IMR-90 (cell line): Measurements from ENCODE around the gene RYR1. TPM values are rescaled to one million over a fixed set of nuclear protein-coding genes. Genes with fewer than 3 reads are reported as not detected.

Experiments used
- ATAC-seq: fragments of 200-7000 bp; cut with Tn5 transposase; 2 replicates; pipeline ENCODE4 v1.9.1; 2020; ENCODE audit warnings: low read depth, mild to moderate bottlenecking, moderate library complexity
- BruUV-seq: library from RNA; stranded (reverse); fragments of 400-500 nt; replicated peaks from 2 replicates; lab custom pipeline; 2021; lab: Mats Ljungman, UMichigan
- CTCF ChIA-PET: fragments of 300-600 bp; formaldehyde crosslinking; extraction: SDS; loops from one replicate; lab custom pipeline; 2021; ENCODE audit warnings: antibody characterized with exemption; lab: Yijun Ruan, JAX
- POLR2A ChIA-PET: fragments of 300-600 bp; sonication (Branson Sonifier 250); formaldehyde crosslinking; loops from one replicate; lab custom pipeline; 2022; ENCODE audit warnings: antibody characterized with exemption; ENCODE audit not compliant: unreplicated experiment; lab: Charles Lee
- DNase-seq: peaks from one replicate; pipeline ENCODE4 v3.0.0; 2013
- H2AFZ ChIP-seq: replicated peaks from 2 replicates; pipeline ENCODE3; 2013; ENCODE audit warnings: low read length, mild to moderate bottlenecking; ENCODE audit not compliant: poor library complexity
- H2AK5ac ChIP-seq: 2 replicates; pipeline ENCODE4 v1.6.1; 2013; ENCODE audit warnings: low read depth, low read length, inconsistent platforms
- H2AK9ac ChIP-seq: replicated peaks from 2 replicates; pipeline ENCODE3; 2013; ENCODE audit warnings: mild to moderate bottlenecking, low read depth, low read length, moderate library complexity; ENCODE audit not compliant: poor library complexity
- H2BK120ac ChIP-seq: 2 replicates; pipeline ENCODE4 v1.6.1; 2013; ENCODE audit warnings: low read depth, low read length, inconsistent platforms
- H2BK15ac ChIP-seq: 3 replicates; pipeline ENCODE4 v1.6.1; 2013; ENCODE audit warnings: low read depth, low read length, inconsistent platforms
- H2BK20ac ChIP-seq: 2 replicates; pipeline ENCODE4 v1.6.1; 2013; ENCODE audit warnings: low read depth, mild to moderate bottlenecking, inconsistent platforms, low read length, moderate library complexity
- H2BK5ac ChIP-seq: 2 replicates; pipeline ENCODE4 v1.6.1; 2013; ENCODE audit warnings: mild to moderate bottlenecking, low read depth, low read length, inconsistent platforms; ENCODE audit not compliant: poor library complexity, severe bottlenecking
- H3K14ac ChIP-seq: replicated peaks from 2 replicates; pipeline ENCODE4 v1.6.1; 2013; ENCODE audit warnings: low read depth, low read length, inconsistent platforms
- H3K18ac ChIP-seq: 2 replicates; pipeline ENCODE4 v1.6.1; 2013; ENCODE audit warnings: low read depth, low read length, control low read depth
- H3K23ac ChIP-seq: 2 replicates; pipeline ENCODE4 v1.6.1; 2013; ENCODE audit warnings: low read depth, low read length, inconsistent platforms
- H3K27ac ChIP-seq: 2 replicates; pipeline ENCODE4 v1.5.1; 2013; ENCODE audit warnings: mild to moderate bottlenecking, control low read depth, low read length; ENCODE audit not compliant: insufficient read depth
- H3K27me3 ChIP-seq: 2 replicates; pipeline ENCODE4 v1.6.1; 2013; ENCODE audit warnings: low read length; ENCODE audit not compliant: control insufficient read depth, insufficient read depth
- H3K36me3 ChIP-seq: 2 replicates; pipeline ENCODE4 v1.6.1; 2013; ENCODE audit warnings: low read length, mixed read lengths; ENCODE audit not compliant: control insufficient read depth, insufficient read depth
- H3K4ac ChIP-seq: 2 replicates; pipeline ENCODE4 v1.6.1; 2013; ENCODE audit warnings: low read depth, low read length, inconsistent platforms
- H3K4me1 ChIP-seq: 2 replicates; pipeline ENCODE4 v1.6.1; 2013; ENCODE audit warnings: low read length, mixed read lengths; ENCODE audit not compliant: control insufficient read depth, insufficient read depth
- H3K4me2 ChIP-seq: 2 replicates; pipeline ENCODE4 v1.6.1; 2013; ENCODE audit warnings: low read depth, mild to moderate bottlenecking, control low read depth, low read length, moderate library complexity
- H3K4me3 ChIP-seq: 2 replicates; pipeline ENCODE4 v1.5.1; 2013; ENCODE audit warnings: low read depth, mild to moderate bottlenecking, control low read depth, low read length, moderate library complexity; ENCODE audit not compliant: insufficient read depth
- H3K56ac ChIP-seq: 2 replicates; pipeline ENCODE4 v1.6.1; 2013; ENCODE audit warnings: low read length, inconsistent platforms; ENCODE audit not compliant: insufficient read depth; ENCODE audit errors: extremely low read depth
- H3K79me1 ChIP-seq, 2 experiments: 2 replicates each; pipeline ENCODE4 v1.6.1; 2013; ENCODE audit warnings: low read length in 2 of 2, inconsistent platforms in 1 of 2, low read depth in 1 of 2
- H3K9ac ChIP-seq: 2 replicates; pipeline ENCODE4 v1.6.1; 2013; ENCODE audit warnings: low read depth, low read length, control low read depth
- H3K9me1 ChIP-seq: 2 replicates; pipeline ENCODE4 v1.6.1; 2013; ENCODE audit warnings: low read length, inconsistent platforms; ENCODE audit not compliant: insufficient read depth
- H3K9me3 ChIP-seq: 2 replicates; pipeline ENCODE4 v1.6.1; 2013; ENCODE audit warnings: low read length; ENCODE audit not compliant: control insufficient read depth, insufficient read depth
- H4K20me1 ChIP-seq: 2 replicates; pipeline ENCODE4 v1.6.1; 2013; ENCODE audit warnings: low read length, inconsistent platforms; ENCODE audit not compliant: insufficient read depth
- H4K5ac ChIP-seq: 2 replicates; pipeline ENCODE4 v1.6.1; 2013; ENCODE audit warnings: mild to moderate bottlenecking, low read depth, low read length, control low read depth
- H4K8ac ChIP-seq, 2 experiments: 2 replicates each; pipeline ENCODE4 v1.6.1; 2013; ENCODE audit warnings: low read depth in 2 of 2, low read length in 2 of 2, control low read depth in 1 of 2, inconsistent platforms in 1 of 2
- H4K91ac ChIP-seq: 2 replicates; pipeline ENCODE4 v1.6.1; 2013; ENCODE audit warnings: low read depth, low read length, inconsistent platforms; ENCODE audit not compliant: insufficient read depth
- CEBPB ChIP-seq: IDR thresholded peaks from 2 replicates; pipeline ENCODE4 v1.6.1; 2012; ENCODE audit warnings: low read depth, low read length, improper control_type of control experiment
- ELK1 ChIP-seq: fragments of 150-350 bp; IDR thresholded peaks from 2 replicates; pipeline ENCODE4 v1.6.1; 2016; ENCODE audit warnings: low read depth, mild to moderate bottlenecking, low read length, moderate library complexity, borderline replicate concordance
- MXI1 ChIP-seq: IDR thresholded peaks from 2 replicates; pipeline ENCODE4 v1.6.1; 2012; ENCODE audit warnings: low read depth, mild to moderate bottlenecking, low read length, moderate library complexity, borderline replicate concordance
- NFE2L2 ChIP-seq: fragments of 150-350 bp; IDR thresholded peaks from 2 replicates; pipeline ENCODE4 v1.6.1; 2016; ENCODE audit warnings: low read depth, mild to moderate bottlenecking, low read length
- SMC3 ChIP-seq: fragments of 150-350 bp; IDR thresholded peaks from 2 replicates; pipeline ENCODE4 v1.6.1; 2016; ENCODE audit warnings: low read depth, mild to moderate bottlenecking, antibody characterized with exemption, low read length, moderate library complexity
- WGBS, 2 experiments: methylation state at CpG; one replicate each; pipeline versions ENCODE4 v1.1.5 to v1.1.7; 2013; ENCODE audit warnings: missing lambda C conversion rate in 2 of 2; ENCODE audit not compliant: insufficient read length in 1 of 2; ENCODE audit errors: extremely low coverage in 2 of 2; 5-methylcytosine and 5-hydroxymethylcytosine counted together
- dilution Hi-C: fragments of 300-500 bp; cut with HindIII; formaldehyde crosslinking; loops from one replicate; pipeline ENCODE4 v1.14.3; 2018; ENCODE audit warnings: low sequenced_read_pairs; ENCODE audit not compliant: unreplicated experiment
- in situ Hi-C: fragments of 300-500 bp; cut with MboI; formaldehyde crosslinking; loops from 3 replicates; pipeline ENCODE4 v1.14.3; 2019; ENCODE audit warnings: low sequenced_read_pairs, inconsistent platforms, mixed read lengths
- intact Hi-C: fragments of 100-400 bp; cut with micrococcal nuclease; formaldehyde crosslinking; loops from 2 replicates; pipeline ENCODE4 v1.10.0; 2022
- polyA plus RNA-seq, 3 experiments: library from polyadenylated mRNA; depleted of rRNA; stranded (reverse); fragments of >200 nt; gene quantifications; 2 replicates each; pipeline ENCODE4 v1.2.3, GENCODE V29; 2012; ENCODE audit warnings: low replicate concordance in 1 of 3
- total RNA-seq: library from RNA; depleted of rRNA; stranded (reverse); fragments of >200 nt; gene quantifications from 2 replicates; pipeline ENCODE4 v1.2.3, GENCODE V29; 2012
- TF ChIP-seq, protein P1 (sequence below): conservative IDR thresholded peaks from 2 replicates; pipeline ENCODE4 v1.5.1; 2012; ENCODE audit warnings: mild to moderate bottlenecking, low read depth, low read length, improper control_type of control experiment

Gene RYR1
- total and polyA plus RNA-seq, 2 of the 4 experiments (the other 2 are of a cell fraction): not detected

DNA sequence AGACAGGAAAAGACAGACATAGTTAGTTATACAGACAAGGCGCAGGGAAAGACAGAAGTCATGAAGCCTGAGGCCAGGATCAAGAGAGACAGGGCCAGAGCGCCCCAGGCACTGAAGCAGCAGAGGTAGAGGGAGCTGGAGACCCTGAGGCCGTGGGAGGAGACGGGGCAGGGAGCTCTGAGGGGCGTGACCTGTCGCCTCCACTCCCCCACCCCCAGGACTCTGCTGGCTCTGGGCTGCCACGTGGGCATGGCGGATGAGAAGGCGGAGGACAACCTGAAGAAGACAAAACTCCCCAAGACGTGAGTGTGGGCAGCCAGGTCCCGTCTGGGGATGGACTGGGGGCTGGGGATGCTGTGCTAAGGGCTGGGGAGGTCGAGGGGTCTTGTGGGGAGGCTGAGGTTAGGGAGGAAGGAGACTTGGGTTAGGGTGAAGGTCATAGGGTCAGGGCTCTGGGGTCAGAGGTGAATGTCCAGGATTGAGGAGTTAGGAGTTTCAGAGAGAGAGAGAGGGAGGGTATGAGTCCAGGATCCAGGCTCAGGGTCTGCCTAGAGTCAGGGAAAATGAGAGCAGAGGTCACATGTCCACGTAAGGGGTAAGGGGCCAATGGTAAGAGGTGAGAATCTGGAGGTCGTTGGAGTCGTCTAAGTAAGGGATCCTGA lies 31.1 kb downstream of the RYR1 start:
- Histone ChIP-seq H3K4me3 (no peak overlapping the region), H3K9ac (no peak overlapping the region), H2BK15ac (no peak overlapping the region), H2AK5ac (no peak overlapping the region), H3K9me3 (no peaks in the 10 kb centered on the region), H3K4ac (no peak overlapping the region), H3K23ac (no peak overlapping the region), H3K4me1 (no peaks in the 10 kb centered on the region), H3K79me1 (no peaks in the 10 kb centered on the region), H3K36me3 (no peaks in the 10 kb centered on the region), H3K27me3 (peaks cover 2% of the 10 kb centered on the region; the same call in 1 of the 2 replicates), H4K5ac (no peak overlapping the region), H2AFZ (no peak overlapping the region), H3K27ac (no peak overlapping the region), H4K20me1 (no peaks in the 10 kb centered on the region), H4K91ac (no peak overlapping the region), H2BK5ac (no peak overlapping the region), H3K9me1 (no peaks in the 10 kb centered on the region), H3K56ac (no peak overlapping the region), H3K14ac (no peak overlapping the region), H2AK9ac (no peak overlapping the region), H3K18ac (no peak overlapping the region), H2BK120ac (no peak overlapping the region), H3K4me2 (no peak overlapping the region), H4K8ac (no peak overlapping the region), H2BK20ac (no peak overlapping the region)
- intact Hi-C loops: no loop called here
- BruUV-seq: no TSS peak
- dilution Hi-C loops: no loop called here
- ATAC-seq (no peak), DNase-seq (no peak)
- in situ Hi-C loops: loop anchor here (25.0 kb wide), 1 partner anchor 748 kb away; the partner anchor contains the start of gene SYCN
- POLR2A ChIA-PET: no interaction called here
- CTCF ChIA-PET: interaction anchor here (0.6 kb wide), 1 partner anchor 507 kb away, joined by 3 read pairs; no protein-coding TSS in a partner anchor
- no peak for TF ChIP-seq MXI1
- TF ChIP-seq SMC3: no peak
- TF ChIP-seq, protein P1, sequence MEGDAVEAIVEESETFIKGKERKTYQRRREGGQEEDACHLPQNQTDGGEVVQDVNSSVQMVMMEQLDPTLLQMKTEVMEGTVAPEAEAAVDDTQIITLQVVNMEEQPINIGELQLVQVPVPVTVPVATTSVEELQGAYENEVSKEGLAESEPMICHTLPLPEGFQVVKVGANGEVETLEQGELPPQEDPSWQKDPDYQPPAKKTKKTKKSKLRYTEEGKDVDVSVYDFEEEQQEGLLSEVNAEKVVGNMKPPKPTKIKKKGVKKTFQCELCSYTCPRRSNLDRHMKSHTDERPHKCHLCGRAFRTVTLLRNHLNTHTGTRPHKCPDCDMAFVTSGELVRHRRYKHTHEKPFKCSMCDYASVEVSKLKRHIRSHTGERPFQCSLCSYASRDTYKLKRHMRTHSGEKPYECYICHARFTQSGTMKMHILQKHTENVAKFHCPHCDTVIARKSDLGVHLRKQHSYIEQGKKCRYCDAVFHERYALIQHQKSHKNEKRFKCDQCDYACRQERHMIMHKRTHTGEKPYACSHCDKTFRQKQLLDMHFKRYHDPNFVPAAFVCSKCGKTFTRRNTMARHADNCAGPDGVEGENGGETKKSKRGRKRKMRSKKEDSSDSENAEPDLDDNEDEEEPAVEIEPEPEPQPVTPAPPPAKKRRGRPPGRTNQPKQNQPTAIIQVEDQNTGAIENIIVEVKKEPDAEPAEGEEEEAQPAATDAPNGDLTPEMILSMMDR: no peak
- no peak for TF ChIP-seq NFE2L2
- TF ChIP-seq ELK1: no peak
- no peak for TF ChIP-seq CEBPB
- whole genome bisulfite sequencing, 2 experiments: 16% methylated on average over 3 of the region's 15 CpGs; no CpG with 5 or more reads in 1 of the 2 experiments
